MCF 10A (cell line): ENCODE results near the gene GPR180. TPM values are rescaled to one million over a fixed set of nuclear protein-coding genes. Genes with fewer than 3 reads are reported as not detected.

Experiments
- BruUV-seq: library from RNA; stranded (reverse); fragments of 400-500 nt; replicated peaks from 2 replicates; lab custom pipeline; 2021; lab: Mats Ljungman, UMichigan
- CTCF ChIA-PET: fragments of 300-600 bp; sonication (Branson Sonifier 250); formaldehyde crosslinking; extraction: SDS; loops from one replicate; lab custom pipeline; 2021; ENCODE audit warnings: antibody characterized with exemption, inconsistent platforms; lab: Yijun Ruan, JAX
- POLR2A ChIA-PET: fragments of 300-600, 350-650 bp; sonication (Branson Sonifier 250); formaldehyde crosslinking; extraction: SDS; loops from one replicate; lab custom pipeline; 2020; ENCODE audit warnings: antibody characterized with exemption, inconsistent platforms; lab: Yijun Ruan, JAX
- DNase-seq: peaks from one replicate; pipeline ENCODE4 v3.0.0-alpha.2; 2018; ENCODE audit not compliant: unreplicated experiment
- H3K27ac Mint-ChIP-seq: one replicate; pipeline ENCODE4 v1.8.0; 2022; ENCODE audit warnings: mild to moderate bottlenecking, low read depth, mixed read lengths; ENCODE audit not compliant: unreplicated experiment
- H3K27me3 Mint-ChIP-seq: one replicate; pipeline ENCODE4 v1.8.0; 2022; ENCODE audit warnings: mixed read lengths; ENCODE audit not compliant: insufficient read depth, unreplicated experiment
- H3K36me3 Mint-ChIP-seq: one replicate; pipeline ENCODE4 v1.8.0; 2022; ENCODE audit warnings: mild to moderate bottlenecking, moderate library complexity, mixed read lengths; ENCODE audit not compliant: insufficient read depth, unreplicated experiment
- H3K4me1 Mint-ChIP-seq: one replicate; pipeline ENCODE4 v1.8.0; 2022; ENCODE audit warnings: mixed read lengths; ENCODE audit not compliant: insufficient read depth, unreplicated experiment
- H3K4me3 Mint-ChIP-seq: one replicate; pipeline ENCODE4 v1.8.0; 2022; ENCODE audit warnings: mild to moderate bottlenecking, moderate library complexity, mixed read lengths; ENCODE audit not compliant: unreplicated experiment
- H3K9me3 Mint-ChIP-seq: one replicate; pipeline ENCODE4 v1.8.0; 2022; ENCODE audit warnings: mixed read lengths; ENCODE audit not compliant: unreplicated experiment
- CTCF ChIP-seq: fragments of 200-600 bp; IDR thresholded peaks from one replicate; pipeline ENCODE4 v1.8.0; 2022; ENCODE audit warnings: antibody characterized with exemption, mild to moderate bottlenecking; ENCODE audit not compliant: unreplicated experiment
- intact Hi-C: fragments of 100-400 bp; cut with micrococcal nuclease; formaldehyde crosslinking; loops from 2 replicates; pipeline ENCODE4 v1.14.1; 2022
- total RNA-seq: library from RNA; stranded (reverse); gene quantifications from 2 replicates; pipeline ENCODE4 v1.2.3, GENCODE V29; 2022

Gene GPR180
- total RNA-seq, 1 experiment from 2014 or later = 4.9 TPM

GRCh38 chr13:94559222-94559795 is 42.3 kb upstream of the GPR180 start:
- BruUV-seq = no TSS peak
- no peaks in the 10 kb centered on the region for H3K9me3 Mint-ChIP-seq
- H3K4me1 Mint-ChIP-seq = no peaks in the 10 kb centered on the region
- no peaks in the 10 kb centered on the region for H3K36me3 Mint-ChIP-seq
- ChIA-PET POLR2A (no interaction called here), CTCF (no interaction called here)
- no peak overlapping the region for H3K27ac Mint-ChIP-seq
- intact Hi-C loops = no loop called here
- no peak overlapping the region for H3K4me3 Mint-ChIP-seq
- no peak for TF ChIP-seq CTCF
- no peak for DNase-seq
- no peaks in the 10 kb centered on the region for H3K27me3 Mint-ChIP-seq

GRCh38 chr13:94560116-94560515 is 41.5 kb upstream of the GPR180 start:
- Mint-ChIP-seq H3K27me3 (no peaks in the 10 kb centered on the region), H3K27ac (no peak overlapping the region), H3K36me3 (no peaks in the 10 kb centered on the region), H3K4me3 (no peak overlapping the region), H3K4me1 (no peaks in the 10 kb centered on the region), H3K9me3 (no peaks in the 10 kb centered on the region)
- ChIA-PET CTCF (interaction anchor here (0.9 kb wide), 2 partner anchors 9 to 11 kb away, joined by 5 read pairs; no protein-coding TSS in a partner anchor), POLR2A (no interaction called here)
- no peak for DNase-seq
- no peak for TF ChIP-seq CTCF
- intact Hi-C loops = no loop called here
- BruUV-seq = no TSS peak

- no peaks in the 10 kb centered on the region for H3K27me3 Mint-ChIP-seq
- no peaks in the 10 kb centered on the region for H3K36me3 Mint-ChIP-seq
Measured at GRCh38 chr13:94561126-94561525, 40.5 kb upstream of the GPR180 start.

GRCh38 chr13:94567581-94567980 is 34.1 kb upstream of the GPR180 start:
- Mint-ChIP-seq H3K4me3 (no peak overlapping the region), H3K4me1 (no peaks in the 10 kb centered on the region), H3K9me3 (no peaks in the 10 kb centered on the region), H3K36me3 (peaks cover 34% of the 10 kb centered on the region), H3K27ac (no peak overlapping the region), H3K27me3 (no peaks in the 10 kb centered on the region)
- POLR2A ChIA-PET = interaction anchor here (0.8 to 1.0 kb wide), 2 partner anchors 8 to 29 kb away, joined by 3 read pairs; no protein-coding TSS in a partner anchor
- no peak for TF ChIP-seq CTCF
- CTCF ChIA-PET = interaction anchor here (0.6 to 0.7 kb wide), 2 partner anchors 62 to 1529 kb away, joined by 3 to 5 read pairs; no protein-coding TSS in a partner anchor
- BruUV-seq = no TSS peak
- no peak for DNase-seq
- intact Hi-C loops = no loop called here

More at GRCh38 chr13:94561126-94561525, 40.5 kb upstream of the GPR180 start:
- intact Hi-C loops = no loop called here
- Mint-ChIP-seq H3K27ac (no peak overlapping the region), H3K4me3 (no peak overlapping the region), H3K4me1 (no peaks in the 10 kb centered on the region), H3K9me3 (no peaks in the 10 kb centered on the region)
- DNase-seq = no peak
- POLR2A ChIA-PET = interaction anchor here (0.6 kb wide), 1 partner anchor 29 kb away, joined by 3 read pairs; no protein-coding TSS in a partner anchor
- CTCF ChIA-PET = interaction anchor here (0.6 to 0.9 kb wide), 4 partner anchors 8 to 735 kb away, joined by 3 to 5 read pairs (median 4); no protein-coding TSS in a partner anchor
- no peak for TF ChIP-seq CTCF
- no TSS peak for BruUV-seq
